Stimulated activated CD4-positive, alpha-beta T cell treated with anti-CD3 and anti-CD28 coated beads, Interleukin-1b, Interleukin-23, amount 100 ng/mL, for 48 hours (primary cell): Measurements from ENCODE around the gene LGR4.
A peak's percentile ranks its signal among the peaks of the same experiment; 100 is the strongest.

Experiments used
- DNase-seq: peaks from one replicate; pipeline ENCODE4 v3.0.0-alpha.2; 2020

The LGR4 gene

DNA sequence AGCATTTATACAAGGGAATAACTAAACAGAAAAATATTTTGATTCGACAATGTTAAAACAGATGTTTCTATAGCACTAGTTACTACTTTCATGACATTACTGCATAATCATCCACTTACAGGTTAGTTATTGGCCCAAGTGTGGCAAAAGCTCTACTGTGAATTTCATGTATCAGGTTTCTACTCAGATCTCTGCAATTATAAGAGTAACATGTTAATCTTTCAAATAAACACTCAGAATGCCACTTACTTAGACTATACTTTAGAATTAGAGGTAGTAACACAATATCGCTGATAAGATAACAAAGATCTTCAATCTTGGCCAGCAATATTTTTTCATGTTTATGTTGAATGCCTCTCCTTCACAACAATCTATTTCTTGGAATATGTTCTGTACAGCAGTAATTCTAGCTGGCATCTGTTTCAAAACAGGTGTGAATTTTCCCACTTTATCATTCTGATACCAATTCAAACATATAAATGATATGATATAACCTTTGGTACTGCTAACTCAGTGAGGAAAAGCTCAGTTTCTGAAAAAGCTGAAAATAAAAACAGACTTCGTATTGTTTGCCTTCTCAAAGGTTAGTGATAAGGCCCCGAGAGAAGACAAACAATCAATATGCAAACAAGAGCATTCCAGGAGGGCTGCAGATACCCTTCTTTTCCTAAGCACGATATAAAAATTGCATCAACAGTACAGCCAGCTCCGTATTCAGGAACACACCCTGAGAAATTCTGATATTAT lies 98.6 kb downstream of the LGR4 start:
- no peak for DNase-seq

DNA sequence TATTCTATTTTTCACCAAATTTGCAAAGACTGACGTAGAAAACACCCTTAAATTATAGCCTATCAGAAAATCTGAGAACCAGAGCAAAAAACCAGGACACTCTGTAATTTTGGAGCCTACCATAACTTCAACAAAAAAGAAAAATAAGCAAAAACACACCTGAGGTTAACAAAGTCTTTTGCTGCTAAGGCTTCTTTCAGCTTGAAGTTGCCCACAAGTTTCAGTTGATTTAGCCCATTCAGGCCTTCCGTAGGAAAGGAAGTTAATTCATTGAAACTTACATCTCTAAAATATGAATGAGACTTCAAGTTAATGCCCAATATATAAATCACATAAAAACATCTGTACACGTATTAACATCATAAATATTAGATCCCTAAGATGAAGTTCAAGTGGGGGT lies 99.2 kb downstream of the LGR4 start:
- DNase-seq: no peak

DNA sequence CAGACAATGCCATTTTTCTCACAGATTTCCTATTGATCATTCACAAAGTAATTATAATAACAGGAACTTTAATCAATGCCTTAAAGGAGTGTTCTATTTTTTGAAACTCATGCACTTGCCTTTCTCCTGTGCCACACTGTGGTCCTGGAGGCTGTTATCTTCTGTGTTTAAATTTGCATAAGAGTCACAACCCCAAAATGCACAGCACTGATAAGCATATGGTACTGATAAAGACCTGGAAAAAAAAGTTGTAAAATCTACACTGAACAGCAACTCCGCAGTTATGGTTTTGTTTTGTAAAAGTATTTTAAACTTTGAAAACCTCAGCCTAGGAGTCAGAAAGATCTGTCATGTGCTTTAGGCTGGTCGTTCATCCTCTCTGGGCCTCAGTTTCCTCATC lies 100.4 kb downstream of the LGR4 start:
- DNase-seq: no peak

- no peak for DNase-seq
Observed at GRCh38 chr11:27371489-27371888, 101.1 kb downstream of the LGR4 start.

DNA sequence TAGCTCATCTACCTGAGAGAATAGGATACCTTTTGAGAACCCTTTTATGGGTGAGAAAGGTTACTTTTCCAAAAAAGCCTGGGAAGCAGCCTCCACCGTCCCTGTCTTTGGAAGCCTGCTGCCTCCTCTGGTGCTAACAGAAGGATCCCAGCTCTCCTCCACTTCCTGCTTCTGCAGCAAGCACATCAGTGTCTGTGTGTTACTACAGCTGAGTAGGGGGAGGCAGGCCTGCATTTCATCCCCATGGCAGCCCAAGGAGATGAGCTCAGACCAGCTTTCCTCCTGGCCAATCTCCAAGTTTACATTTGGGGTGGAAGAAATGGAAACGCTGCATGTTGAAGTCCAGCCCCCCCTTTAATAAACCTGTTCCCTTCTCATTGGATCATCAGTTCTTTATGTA lies 102.2 kb downstream of the LGR4 start:
- DNase-seq: no peak

DNA sequence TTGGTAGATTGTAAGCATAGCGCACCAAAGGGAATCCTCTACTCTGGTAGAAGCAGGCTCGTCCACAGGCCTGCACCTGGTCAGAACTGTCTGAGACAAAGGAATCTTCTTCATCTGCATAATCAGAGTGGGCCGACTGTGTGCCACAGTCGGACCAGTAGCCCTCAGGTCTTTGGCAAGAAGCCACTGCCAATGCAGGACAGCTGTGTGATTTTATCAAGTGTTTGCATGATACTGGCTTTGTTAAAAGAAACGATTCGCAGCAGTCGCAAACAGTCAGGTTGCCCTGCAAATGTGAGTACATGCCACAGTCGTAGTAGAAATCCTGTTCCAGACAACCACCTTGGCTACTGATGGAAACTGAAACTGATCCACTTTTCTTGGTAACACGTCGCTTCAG lies 104.7 kb downstream of the LGR4 start:
- DNase-seq: no peak

DNA sequence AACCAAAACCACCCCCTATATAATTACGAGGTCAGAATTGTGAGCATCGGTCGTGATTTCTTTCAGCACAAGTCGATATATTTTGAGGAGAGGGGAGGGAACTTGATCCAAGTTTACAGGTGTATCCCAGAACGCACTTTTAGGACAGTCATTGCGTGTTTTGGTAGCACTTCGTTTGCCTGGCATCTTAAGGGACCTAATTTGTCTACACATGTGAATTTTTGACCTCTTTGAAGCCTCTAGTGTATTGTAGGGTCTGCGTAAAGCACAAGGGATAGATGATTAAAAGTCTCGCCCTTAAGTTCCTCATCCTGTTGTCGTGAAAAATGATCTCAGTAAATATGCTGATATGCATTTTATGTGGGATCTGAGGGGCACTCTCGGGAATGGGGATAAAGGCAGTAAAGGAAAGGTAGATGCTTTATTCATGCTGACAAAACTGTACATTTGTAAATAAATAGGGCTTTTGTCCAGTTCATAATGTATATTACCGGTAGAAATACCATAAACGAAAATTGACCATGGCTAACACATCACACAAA lies 108.9 kb downstream of the LGR4 start:
- no peak for DNase-seq

GRCh38 chr11:27362749-27363575 lies 109.6 kb downstream of the LGR4 start, which contains the start of gene CCDC34:
Gene CCDC34, minus strand, starts transcription at chr11:27363215. Its CDS starts 21 bp downstream, at chr11:27363194.
- DNase-seq: peak; percentile 88

DNA sequence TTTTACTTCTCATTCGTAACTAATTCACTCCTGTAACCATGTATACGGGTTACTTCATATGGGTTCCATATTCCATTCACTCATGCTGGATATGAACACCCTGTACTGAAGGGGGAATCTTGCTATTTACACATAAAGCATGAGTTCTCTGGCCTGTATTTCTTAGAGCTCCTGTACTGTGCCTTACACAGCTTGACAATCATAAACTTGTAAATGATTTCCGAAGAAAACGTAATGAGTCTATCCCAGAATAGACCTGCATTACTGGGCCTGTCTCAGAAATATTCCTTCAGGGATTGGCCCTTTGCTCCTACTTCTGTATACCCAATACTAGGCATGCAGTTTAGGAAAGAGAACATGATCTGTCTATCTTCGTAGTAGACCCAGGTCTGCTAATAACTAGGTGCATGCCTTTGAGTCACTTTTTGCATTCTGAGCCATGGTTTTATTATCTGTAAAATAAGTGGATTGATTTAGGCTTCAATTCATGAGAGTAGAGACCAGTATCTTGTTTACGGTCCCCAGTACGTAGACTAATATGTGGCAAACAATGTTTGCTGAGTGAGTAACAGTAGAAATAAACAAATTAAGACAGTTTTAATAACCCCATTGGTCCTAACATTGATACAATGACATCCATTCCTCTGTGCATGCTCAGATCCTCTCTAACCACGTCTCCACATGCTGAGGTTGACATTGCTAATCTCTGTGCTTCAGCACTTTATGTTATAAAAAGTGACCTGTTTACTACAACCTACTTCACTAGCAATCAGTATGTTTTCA lies 110.8 kb downstream of the LGR4 start:
- DNase-seq: no peak

- DNase-seq: no peak
Observed at GRCh38 chr11:27358296-27358695, 114.3 kb downstream of the LGR4 start.

GRCh38 chr11:27357250-27357649 lies 115.3 kb downstream of the LGR4 start:
- no peak for DNase-seq

DNA sequence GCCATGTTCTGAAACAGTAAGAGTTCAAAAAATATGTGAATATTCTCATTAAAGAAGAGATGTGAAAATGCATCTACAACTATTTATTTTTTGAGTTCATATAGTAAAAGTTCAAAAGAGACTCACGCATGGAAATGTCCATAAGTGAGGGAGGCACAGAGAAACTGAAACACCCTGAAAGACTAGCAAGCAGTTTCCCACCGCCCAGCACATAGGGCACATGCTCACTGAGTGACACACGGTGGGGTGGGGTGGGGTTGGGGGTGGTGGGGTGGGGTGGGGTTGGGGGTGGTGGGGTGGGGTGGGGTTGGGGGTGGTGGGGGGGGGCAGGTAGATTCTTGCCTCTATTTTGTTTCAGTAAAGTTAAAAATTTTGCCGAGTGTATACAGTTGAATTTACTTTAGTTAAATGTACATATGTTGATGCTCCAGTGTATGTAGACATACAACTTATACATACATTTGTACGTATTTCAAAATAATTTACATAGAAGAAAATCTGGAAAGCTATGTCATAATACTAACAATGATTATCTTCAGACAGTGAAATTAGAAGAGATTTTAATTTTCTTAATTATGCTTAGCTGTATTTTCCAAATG lies 115.9 kb downstream of the LGR4 start:
- no peak for DNase-seq

- no peak for DNase-seq
Observed at GRCh38 chr11:27355575-27356104, 117.0 kb downstream of the LGR4 start.

DNA sequence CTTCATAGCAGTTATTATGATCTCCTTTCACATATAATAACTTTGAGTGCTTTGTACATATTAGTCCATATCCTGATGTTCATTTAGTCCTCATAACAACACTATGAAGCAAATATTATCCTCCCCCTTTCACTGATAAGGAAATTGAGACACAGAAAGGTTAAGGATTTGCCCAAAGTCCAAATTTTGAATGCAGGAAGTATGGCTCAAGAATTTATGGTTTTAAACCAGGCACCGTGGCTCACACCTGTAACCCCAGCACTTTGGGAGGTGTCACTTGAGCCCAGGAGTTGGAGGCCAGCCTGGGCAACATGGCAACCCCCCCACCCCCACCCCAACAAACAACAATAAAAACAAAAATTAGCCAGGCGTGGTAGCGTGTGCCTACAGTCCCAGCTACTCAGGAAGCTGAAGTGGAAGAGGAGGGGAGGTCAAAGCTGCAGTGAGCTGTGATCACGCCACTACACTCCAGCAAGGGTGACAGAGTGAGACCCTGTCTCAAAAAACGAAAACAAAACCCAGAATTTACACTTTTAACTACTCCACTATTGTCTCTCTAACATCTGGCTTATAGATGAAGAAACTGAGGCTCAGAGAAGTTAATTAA lies 118.1 kb downstream of the LGR4 start:
- DNase-seq: no peak

- no peak for DNase-seq
Observed at GRCh38 chr11:27353593-27354358, 118.8 kb downstream of the LGR4 start.

DNA sequence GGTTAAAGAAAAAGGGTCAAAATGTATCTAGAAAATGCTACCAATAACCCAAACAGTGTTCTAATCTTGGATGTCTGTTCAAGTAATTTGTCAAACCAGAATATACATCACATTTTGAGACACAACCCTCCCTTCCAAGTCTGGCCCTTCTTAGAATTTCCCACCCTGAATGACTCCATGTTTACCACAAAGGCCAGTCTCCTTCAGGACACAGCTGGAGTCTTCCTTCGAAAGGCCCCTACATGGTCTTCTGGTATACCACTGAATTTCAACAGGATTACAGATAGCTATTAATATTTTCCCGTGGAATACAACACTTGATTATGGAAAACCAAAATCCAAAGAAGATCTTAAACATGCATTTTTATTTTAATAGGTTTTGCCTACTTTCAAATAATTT lies 119.8 kb downstream of the LGR4 start:
- DNase-seq: no peak

- DNase-seq: no peak
Observed at GRCh38 chr11:27350511-27350910, 122.1 kb downstream of the LGR4 start.

- DNase-seq: no peak
Observed at GRCh38 chr11:27349919-27350318, 122.7 kb downstream of the LGR4 start.

GRCh38 chr11:27348340-27348873 lies 124.2 kb downstream of the LGR4 start:
- no peak for DNase-seq

- no peak for DNase-seq
Observed at GRCh38 chr11:27347359-27348339, 124.9 kb downstream of the LGR4 start.
